Ishikawa (cell line): ENCODE results near the gene TGM5.

ENCODE experiments used
- CREB1 ChIP-seq: IDR thresholded peaks from 2 replicates; pipeline ENCODE4 v1.6.1; 2012; ENCODE audit warnings: low read depth
- TF ChIP-seq, protein P1 (sequence below): IDR thresholded peaks from 2 replicates; pipeline ENCODE4 v1.6.1; 2012; ENCODE audit warnings: low read depth, mild to moderate bottlenecking

DNA sequence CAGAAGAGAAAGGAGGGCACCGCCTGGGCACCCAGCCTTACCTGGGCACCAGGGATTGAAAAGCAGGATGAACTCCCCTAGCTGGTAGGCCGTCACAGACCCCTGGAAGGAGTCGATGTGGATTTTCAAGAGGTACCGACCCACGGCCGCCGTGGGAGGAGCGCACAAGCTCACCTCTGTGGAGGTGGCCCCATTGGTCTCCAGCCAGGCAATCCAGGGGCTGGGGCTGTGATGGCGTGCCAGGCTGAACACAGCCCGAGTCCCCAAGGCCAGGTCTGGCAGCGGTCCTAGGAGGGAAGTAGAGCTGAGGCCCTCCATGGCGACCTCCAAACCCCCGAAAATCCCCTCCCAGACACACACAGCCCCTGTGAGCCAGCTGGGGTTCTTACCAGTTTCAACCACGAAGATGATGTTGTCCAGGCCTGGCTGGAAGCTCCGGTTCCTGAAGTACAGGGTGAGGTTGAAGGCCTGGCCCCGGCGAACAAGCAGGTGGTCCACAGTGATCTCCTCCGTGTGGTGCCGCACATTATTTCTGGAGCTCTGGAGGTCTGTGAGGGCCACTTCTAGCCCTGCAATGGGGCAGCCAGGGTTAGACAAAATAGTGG is 6.6 kb downstream of the TGM5 start:
- no peak for TF ChIP-seq CREB1
- TF ChIP-seq, protein P1, sequence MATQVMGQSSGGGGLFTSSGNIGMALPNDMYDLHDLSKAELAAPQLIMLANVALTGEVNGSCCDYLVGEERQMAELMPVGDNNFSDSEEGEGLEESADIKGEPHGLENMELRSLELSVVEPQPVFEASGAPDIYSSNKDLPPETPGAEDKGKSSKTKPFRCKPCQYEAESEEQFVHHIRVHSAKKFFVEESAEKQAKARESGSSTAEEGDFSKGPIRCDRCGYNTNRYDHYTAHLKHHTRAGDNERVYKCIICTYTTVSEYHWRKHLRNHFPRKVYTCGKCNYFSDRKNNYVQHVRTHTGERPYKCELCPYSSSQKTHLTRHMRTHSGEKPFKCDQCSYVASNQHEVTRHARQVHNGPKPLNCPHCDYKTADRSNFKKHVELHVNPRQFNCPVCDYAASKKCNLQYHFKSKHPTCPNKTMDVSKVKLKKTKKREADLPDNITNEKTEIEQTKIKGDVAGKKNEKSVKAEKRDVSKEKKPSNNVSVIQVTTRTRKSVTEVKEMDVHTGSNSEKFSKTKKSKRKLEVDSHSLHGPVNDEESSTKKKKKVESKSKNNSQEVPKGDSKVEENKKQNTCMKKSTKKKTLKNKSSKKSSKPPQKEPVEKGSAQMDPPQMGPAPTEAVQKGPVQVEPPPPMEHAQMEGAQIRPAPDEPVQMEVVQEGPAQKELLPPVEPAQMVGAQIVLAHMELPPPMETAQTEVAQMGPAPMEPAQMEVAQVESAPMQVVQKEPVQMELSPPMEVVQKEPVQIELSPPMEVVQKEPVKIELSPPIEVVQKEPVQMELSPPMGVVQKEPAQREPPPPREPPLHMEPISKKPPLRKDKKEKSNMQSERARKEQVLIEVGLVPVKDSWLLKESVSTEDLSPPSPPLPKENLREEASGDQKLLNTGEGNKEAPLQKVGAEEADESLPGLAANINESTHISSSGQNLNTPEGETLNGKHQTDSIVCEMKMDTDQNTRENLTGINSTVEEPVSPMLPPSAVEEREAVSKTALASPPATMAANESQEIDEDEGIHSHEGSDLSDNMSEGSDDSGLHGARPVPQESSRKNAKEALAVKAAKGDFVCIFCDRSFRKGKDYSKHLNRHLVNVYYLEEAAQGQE: no peak
